H1 (cell line): Measurements from ENCODE around the gene SECTM1.

Source experiments
- GABPA ChIP-seq: IDR thresholded peaks from 2 replicates; pipeline ENCODE4 v1.6.1; 2011; ENCODE audit warnings: mild to moderate bottlenecking, low read length, moderate library complexity, borderline replicate concordance; ENCODE audit not compliant: insufficient read depth
- POLR2AphosphoS5 ChIP-seq: IDR thresholded peaks from 2 replicates; pipeline ENCODE4 v1.6.1; 2011; ENCODE audit warnings: low read depth, low read length
- SP2 ChIP-seq: IDR thresholded peaks from 2 replicates; pipeline ENCODE4 v1.6.1; 2012; ENCODE audit warnings: mild to moderate bottlenecking, low read length, inconsistent platforms
- TBP ChIP-seq: IDR thresholded peaks from 2 replicates; pipeline ENCODE4 v1.6.1; 2011; ENCODE audit warnings: low read depth, low read length, improper control_type of control experiment
- TF ChIP-seq, protein P1 (sequence below), 3 experiments: IDR thresholded peaks; 1 replicate in 2 of 3; 2 replicates in 1 of 3; pipeline versions ENCODE4 v1.5.1 to v1.6.1; 2011; ENCODE audit warnings: low read length in 3 of 3, mild to moderate bottlenecking in 3 of 3, inconsistent platforms in 2 of 3, low read depth in 1 of 3, moderate library complexity in 1 of 3; ENCODE audit not compliant: insufficient read depth in 1 of 3; ENCODE audit errors: control extremely low read depth in 1 of 3

- TF ChIP-seq POLR2AphosphoS5 (peak; percentile 57; the same call in 1 of the 2 replicates), TBP (no peak), GABPA (no peak), SP2 (no peak)
- TF ChIP-seq, protein P1, sequence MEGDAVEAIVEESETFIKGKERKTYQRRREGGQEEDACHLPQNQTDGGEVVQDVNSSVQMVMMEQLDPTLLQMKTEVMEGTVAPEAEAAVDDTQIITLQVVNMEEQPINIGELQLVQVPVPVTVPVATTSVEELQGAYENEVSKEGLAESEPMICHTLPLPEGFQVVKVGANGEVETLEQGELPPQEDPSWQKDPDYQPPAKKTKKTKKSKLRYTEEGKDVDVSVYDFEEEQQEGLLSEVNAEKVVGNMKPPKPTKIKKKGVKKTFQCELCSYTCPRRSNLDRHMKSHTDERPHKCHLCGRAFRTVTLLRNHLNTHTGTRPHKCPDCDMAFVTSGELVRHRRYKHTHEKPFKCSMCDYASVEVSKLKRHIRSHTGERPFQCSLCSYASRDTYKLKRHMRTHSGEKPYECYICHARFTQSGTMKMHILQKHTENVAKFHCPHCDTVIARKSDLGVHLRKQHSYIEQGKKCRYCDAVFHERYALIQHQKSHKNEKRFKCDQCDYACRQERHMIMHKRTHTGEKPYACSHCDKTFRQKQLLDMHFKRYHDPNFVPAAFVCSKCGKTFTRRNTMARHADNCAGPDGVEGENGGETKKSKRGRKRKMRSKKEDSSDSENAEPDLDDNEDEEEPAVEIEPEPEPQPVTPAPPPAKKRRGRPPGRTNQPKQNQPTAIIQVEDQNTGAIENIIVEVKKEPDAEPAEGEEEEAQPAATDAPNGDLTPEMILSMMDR (IDR thresholded peaks at IDR 0.05; ENCODE audit: control extremely low read depth in 1 of 3, insufficient read depth in 1 of 3, low read depth in 1 of 3, low read length in 3 of 3), result no peak
Observed at GRCh38 chr17:82272495-82273326, 60.9 kb downstream of the SECTM1 start.
